Glutamatergic neuron (in vitro differentiated cells): ENCODE measurements around the gene CKS2. TPM values are rescaled to one million over a fixed set of nuclear protein-coding genes. Genes with fewer than 3 reads are reported as not detected.

Experiments used
- DNase-seq: peaks from one replicate; pipeline ENCODE4 v3.0.0; 2022
- H3K27ac Mint-ChIP-seq: one replicate; pipeline ENCODE4 v1.8.0; 2020; ENCODE audit warnings: mild to moderate bottlenecking, mixed read lengths, inconsistent platforms; ENCODE audit not compliant: unreplicated experiment
- H3K27me3 Mint-ChIP-seq: one replicate; pipeline ENCODE4 v1.8.0; 2020; ENCODE audit warnings: mild to moderate bottlenecking, moderate library complexity, mixed read lengths, inconsistent platforms; ENCODE audit not compliant: unreplicated experiment
- H3K36me3 Mint-ChIP-seq: one replicate; pipeline ENCODE4 v1.8.0; 2020; ENCODE audit warnings: mild to moderate bottlenecking, mixed read lengths, inconsistent platforms; ENCODE audit not compliant: unreplicated experiment
- H3K4me1 Mint-ChIP-seq: one replicate; pipeline ENCODE4 v1.8.0; 2020; ENCODE audit warnings: mild to moderate bottlenecking, low read depth, mixed read lengths, inconsistent platforms; ENCODE audit not compliant: unreplicated experiment
- H3K4me3 Mint-ChIP-seq: one replicate; pipeline ENCODE4 v1.8.0; 2020; ENCODE audit warnings: mild to moderate bottlenecking, mixed read lengths, inconsistent platforms; ENCODE audit not compliant: unreplicated experiment
- H3K9me3 Mint-ChIP-seq: one replicate; pipeline ENCODE4 v1.8.0; 2020; ENCODE audit warnings: mild to moderate bottlenecking, moderate library complexity, mixed read lengths, inconsistent platforms; ENCODE audit not compliant: unreplicated experiment
- CTCF ChIP-seq: fragments of 200-600 bp; sonication (generic); IDR thresholded peaks from one replicate; pipeline ENCODE4 v1.5.0; 2021; ENCODE audit not compliant: partially characterized antibody, unreplicated experiment
- total RNA-seq: library from RNA; stranded (reverse); fragmentation: NEBNext Ultra II Directional; extraction: Animal tissue kit (Norgen Biotek cat#: 25700); gene quantifications from one replicate; pipeline ENCODE4 v1.2.1, GENCODE V29; 2021; ENCODE audit not compliant: unreplicated experiment

Gene CKS2
- total RNA-seq, 1 donor from 2014 or later: 48.7 TPM

GRCh38 chr9:89351584-89352300 lies 40.7 kb downstream of the CKS2 start:
- H3K4me3 Mint-ChIP-seq: no peak overlapping the region
- peaks cover 2% of the 10 kb centered on the region for H3K9me3 Mint-ChIP-seq
- H3K4me1 Mint-ChIP-seq: peaks cover 9% of the 10 kb centered on the region
- DNase-seq: no peak
- H3K36me3 Mint-ChIP-seq: peaks cover 4% of the 10 kb centered on the region
- H3K27me3 Mint-ChIP-seq: peaks cover 4% of the 10 kb centered on the region
- no peak overlapping the region for H3K27ac Mint-ChIP-seq
- no peak for TF ChIP-seq CTCF

DNA sequence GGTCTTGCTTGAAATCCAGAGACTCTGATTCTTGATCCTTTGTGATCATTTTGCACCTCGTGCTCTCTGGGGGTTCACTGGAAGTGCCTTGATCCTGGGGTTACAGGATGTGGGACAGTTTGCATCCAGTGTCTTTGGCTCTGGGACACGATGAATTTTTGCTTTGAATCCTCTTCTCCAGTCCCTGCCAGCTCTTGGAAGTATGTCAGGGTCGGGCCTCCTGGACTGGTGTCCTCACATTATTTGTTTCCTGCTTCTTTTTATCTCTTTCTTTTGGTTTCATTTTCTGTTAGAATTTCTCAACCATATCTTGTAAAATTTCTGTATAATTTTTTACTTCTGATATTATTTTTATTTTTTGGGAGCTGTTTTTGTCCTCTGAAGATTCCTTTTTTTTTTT lies 41.5 kb downstream of the CKS2 start:
- H3K27ac Mint-ChIP-seq: no peak overlapping the region
- peaks cover 4% of the 10 kb centered on the region for H3K36me3 Mint-ChIP-seq
- peaks cover 4% of the 10 kb centered on the region for H3K27me3 Mint-ChIP-seq
- peaks cover 2% of the 10 kb centered on the region for H3K9me3 Mint-ChIP-seq
- no peak for DNase-seq
- peaks cover 15% of the 10 kb centered on the region for H3K4me1 Mint-ChIP-seq
- no peak overlapping the region for H3K4me3 Mint-ChIP-seq
- TF ChIP-seq CTCF: no peak

- Mint-ChIP-seq H3K4me3 (no peak overlapping the region), H3K9me3 (peaks cover 2% of the 10 kb centered on the region), H3K4me1 (peaks cover 15% of the 10 kb centered on the region), H3K36me3 (peaks cover 4% of the 10 kb centered on the region), H3K27ac (no peak overlapping the region), H3K27me3 (peaks cover 4% of the 10 kb centered on the region)
- no peak for DNase-seq
- no peak for TF ChIP-seq CTCF
Observed at GRCh38 chr9:89352874-89353649, 42.1 kb downstream of the CKS2 start.

- no peak for TF ChIP-seq CTCF
- H3K4me3 Mint-ChIP-seq: no peak overlapping the region
- H3K27me3 Mint-ChIP-seq: peaks cover 4% of the 10 kb centered on the region
- DNase-seq: no peak
- H3K27ac Mint-ChIP-seq: no peak overlapping the region
- peaks cover 2% of the 10 kb centered on the region for H3K9me3 Mint-ChIP-seq
- peaks cover 8% of the 10 kb centered on the region for H3K36me3 Mint-ChIP-seq
- peaks cover 15% of the 10 kb centered on the region for H3K4me1 Mint-ChIP-seq
Observed at GRCh38 chr9:89353989-89354388, 43.0 kb downstream of the CKS2 start.

DNA sequence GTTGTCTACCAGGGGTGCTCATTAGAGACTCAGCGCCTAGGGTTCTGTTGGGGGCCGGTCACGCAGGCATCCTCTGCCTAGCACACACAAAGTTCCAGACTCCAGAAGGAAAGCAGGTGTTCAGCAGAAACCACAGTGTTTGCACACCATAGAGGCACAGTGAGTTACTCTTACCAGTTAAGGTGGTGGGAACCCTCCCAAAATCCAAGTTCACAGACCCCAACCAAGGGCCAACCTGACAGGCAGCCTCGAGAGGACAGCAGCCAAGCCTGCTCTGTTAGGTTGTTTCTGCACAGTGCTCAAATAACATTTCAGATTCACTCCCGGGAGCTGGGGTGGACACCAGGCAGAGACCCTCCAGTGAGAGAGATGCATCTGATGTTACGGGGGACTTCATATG lies 43.5 kb downstream of the CKS2 start:
- peaks cover 8% of the 10 kb centered on the region for H3K36me3 Mint-ChIP-seq
- H3K27ac Mint-ChIP-seq: no peak overlapping the region
- no peak for DNase-seq
- H3K4me3 Mint-ChIP-seq: no peak overlapping the region
- H3K27me3 Mint-ChIP-seq: peaks cover 4% of the 10 kb centered on the region
- peaks cover 15% of the 10 kb centered on the region for H3K4me1 Mint-ChIP-seq
- no peak for TF ChIP-seq CTCF
- H3K9me3 Mint-ChIP-seq: peaks cover 2% of the 10 kb centered on the region
